Fibroblast of villous mesenchyme (primary cell): ENCODE data around the gene APCDD1L. TPM values are rescaled to one million over a fixed set of nuclear protein-coding genes. Genes with fewer than 3 reads are reported as not detected.
A peak's percentile ranks its signal among the peaks of the same experiment; 100 is the strongest.

Experiments
- DNase-seq: peaks from one replicate; pipeline ENCODE4 v3.0.0-alpha.2; 2010; ENCODE audit warnings: low read depth
- H3K4me3 ChIP-seq: 2 replicates; pipeline ENCODE4 v1.5.1; 2011; ENCODE audit warnings: low read depth, mild to moderate bottlenecking, low read length
- total RNA-seq: library from RNA; depleted of rRNA; stranded (reverse); fragments of >200 nt; gene quantifications from 2 replicates; pipeline ENCODE4 v1.2.3, GENCODE V29; 2012
- TF ChIP-seq, protein P1 (sequence below): IDR thresholded peaks from 2 replicates; pipeline ENCODE4 v1.5.1; 2012; ENCODE audit warnings: low read depth, mild to moderate bottlenecking, low read length; ENCODE audit not compliant: insufficient read depth

APCDD1L gene
- total RNA-seq, 1 donor, result 0.86 TPM

DNA sequence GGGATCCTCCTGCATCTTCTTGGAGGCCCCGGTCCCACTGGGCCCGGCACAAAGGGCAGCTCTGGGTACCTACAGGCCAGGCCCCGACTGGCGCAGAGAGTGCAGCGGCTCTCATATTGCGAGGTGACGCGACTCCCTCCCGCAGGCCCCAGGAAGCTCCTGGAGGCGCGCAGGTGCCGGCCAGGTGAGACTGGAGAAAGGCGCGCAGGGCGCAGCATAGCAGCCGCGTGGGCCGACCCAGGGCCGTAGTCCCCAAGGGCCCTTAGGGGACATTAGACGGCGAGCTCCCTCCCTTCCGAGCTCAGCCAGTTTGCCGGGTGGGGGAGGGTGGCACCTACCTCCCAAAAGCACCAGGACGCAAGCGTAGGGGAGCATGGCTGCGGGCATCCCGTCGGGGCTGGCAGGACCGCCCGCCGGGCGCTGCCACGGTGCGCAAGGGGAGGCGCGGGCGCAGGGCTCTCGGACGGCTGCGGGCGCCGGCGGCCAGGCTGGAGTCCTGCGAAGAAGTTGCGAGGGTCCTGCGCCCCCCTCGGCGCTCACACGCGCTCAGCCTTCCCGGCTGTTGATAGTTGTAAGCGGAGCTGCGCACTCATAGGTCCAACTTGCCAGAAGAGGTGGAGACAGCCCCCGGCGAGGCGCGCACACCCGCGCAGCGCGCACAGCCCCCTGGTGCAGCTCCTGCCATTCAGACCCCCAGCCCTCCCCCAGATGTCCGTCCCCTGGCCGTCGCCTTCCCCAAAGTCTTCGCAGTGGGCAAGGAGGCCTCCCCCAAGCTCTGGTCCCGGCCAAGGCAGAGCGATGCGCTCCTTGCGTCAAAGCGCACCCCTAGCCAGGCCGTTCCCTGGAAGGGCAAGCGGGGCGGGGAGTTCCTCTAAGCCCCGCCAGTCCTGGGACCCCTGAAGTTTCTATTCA is 622 bp downstream of the APCDD1L start:
- peak overlapping the region; percentile 50 for H3K4me3 ChIP-seq
- TF ChIP-seq, protein P1, sequence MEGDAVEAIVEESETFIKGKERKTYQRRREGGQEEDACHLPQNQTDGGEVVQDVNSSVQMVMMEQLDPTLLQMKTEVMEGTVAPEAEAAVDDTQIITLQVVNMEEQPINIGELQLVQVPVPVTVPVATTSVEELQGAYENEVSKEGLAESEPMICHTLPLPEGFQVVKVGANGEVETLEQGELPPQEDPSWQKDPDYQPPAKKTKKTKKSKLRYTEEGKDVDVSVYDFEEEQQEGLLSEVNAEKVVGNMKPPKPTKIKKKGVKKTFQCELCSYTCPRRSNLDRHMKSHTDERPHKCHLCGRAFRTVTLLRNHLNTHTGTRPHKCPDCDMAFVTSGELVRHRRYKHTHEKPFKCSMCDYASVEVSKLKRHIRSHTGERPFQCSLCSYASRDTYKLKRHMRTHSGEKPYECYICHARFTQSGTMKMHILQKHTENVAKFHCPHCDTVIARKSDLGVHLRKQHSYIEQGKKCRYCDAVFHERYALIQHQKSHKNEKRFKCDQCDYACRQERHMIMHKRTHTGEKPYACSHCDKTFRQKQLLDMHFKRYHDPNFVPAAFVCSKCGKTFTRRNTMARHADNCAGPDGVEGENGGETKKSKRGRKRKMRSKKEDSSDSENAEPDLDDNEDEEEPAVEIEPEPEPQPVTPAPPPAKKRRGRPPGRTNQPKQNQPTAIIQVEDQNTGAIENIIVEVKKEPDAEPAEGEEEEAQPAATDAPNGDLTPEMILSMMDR, result no peak
- no peak for DNase-seq

GRCh38 chr20:58513580-58514285 is 1.5 kb downstream of the APCDD1L start:
- H3K4me3 ChIP-seq, result no peak overlapping the region
- TF ChIP-seq, protein P1, result no peak
- DNase-seq, result no peak

DNA sequence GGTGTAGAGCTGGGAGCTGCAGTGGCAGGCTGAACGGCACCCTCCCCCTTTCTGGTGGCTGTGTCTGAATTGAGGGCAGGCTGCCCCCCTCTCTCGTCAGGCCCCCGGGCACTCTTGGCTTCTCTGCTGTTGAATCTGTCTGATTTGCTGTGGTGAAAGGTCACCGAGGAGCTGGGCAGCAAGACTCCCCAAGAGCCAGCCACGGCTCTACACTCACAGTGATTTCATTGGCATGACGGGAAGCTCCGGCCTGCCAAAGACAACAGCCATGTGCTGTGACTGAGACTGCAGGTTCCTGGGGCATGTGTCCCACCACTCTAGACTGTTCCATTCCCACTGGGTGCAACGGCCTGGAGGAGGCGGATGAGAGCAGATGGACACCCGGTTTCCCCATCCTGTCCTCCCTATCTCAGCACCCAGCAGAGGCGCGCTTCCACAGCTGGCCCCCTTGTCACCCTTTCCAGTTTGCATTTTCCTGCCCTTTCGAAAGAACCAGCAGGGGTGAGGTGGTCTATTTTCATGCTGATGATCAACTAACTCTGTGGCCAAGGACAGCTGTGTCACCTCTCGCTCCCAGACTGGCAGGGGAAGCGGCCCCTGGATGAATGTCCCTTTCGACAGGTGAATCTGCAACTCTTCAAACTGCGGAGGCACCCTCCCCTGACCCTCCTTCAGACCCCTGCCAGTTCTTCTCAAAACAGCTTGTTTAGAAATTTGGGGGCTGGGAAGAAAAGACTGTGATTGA is 2.2 kb downstream of the APCDD1L start:
- no peak overlapping the region for H3K4me3 ChIP-seq
- TF ChIP-seq, protein P1, result no peak
- DNase-seq, result no peak

- DNase-seq, result peak; percentile 36
- H3K4me3 ChIP-seq, result no peak overlapping the region
- TF ChIP-seq, protein P1, result no peak
Measured at GRCh38 chr20:58511861-58512260, 3.3 kb downstream of the APCDD1L start.

DNA sequence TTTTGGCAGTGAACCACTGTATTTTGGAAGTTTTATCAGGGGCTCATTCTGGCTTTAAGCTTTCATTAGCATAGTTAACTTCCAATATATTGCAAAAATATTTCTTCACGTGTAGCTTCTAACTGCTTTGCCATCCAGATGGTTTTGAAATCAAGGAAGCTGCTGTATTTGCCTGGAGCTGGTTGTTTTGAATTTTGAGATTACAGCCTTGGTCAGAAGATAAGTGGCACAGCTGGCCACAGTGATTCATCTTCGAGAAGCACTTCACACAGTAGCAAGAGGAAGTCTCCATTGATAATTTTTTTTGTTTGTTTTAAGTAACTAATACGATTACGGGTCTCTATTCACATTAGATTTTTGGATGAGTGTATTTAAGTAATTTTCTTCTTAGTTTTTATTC is 3.8 kb downstream of the APCDD1L start:
- no peak overlapping the region for H3K4me3 ChIP-seq
- peak; percentile 94 for DNase-seq
- TF ChIP-seq, protein P1, result no peak

DNA sequence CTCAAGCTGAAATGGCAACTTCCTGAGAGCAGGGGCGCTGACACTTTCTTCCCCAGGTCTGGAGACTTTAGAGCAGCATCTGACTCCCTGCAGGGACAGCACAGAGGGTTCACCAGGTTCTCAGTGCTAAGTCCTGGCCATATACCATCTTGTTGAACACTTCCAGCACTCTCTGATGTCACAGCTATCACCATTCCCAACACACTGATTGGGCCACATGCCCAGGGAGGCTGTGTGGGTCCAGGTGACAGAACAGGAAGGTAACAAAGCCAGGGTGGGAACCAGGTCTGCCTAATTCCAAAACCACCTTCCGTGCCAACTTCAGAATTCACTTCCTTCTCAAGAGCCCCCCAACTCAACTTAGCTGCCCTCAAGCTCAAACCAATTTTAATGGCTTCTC is 4.3 kb downstream of the APCDD1L start:
- TF ChIP-seq, protein P1, result no peak
- DNase-seq, result no peak
- H3K4me3 ChIP-seq, result no peak overlapping the region
